GM12875 (cell line): ENCODE data around the gene IGSF9.

ENCODE experiments used
- H3K4me3 ChIP-seq: one replicate; pipeline ENCODE4 v1.5.1; 2011; ENCODE audit warnings: low read depth, low read length, control low read depth
- TF ChIP-seq, protein P1 (sequence below): IDR thresholded peaks from 2 replicates; pipeline ENCODE4 v1.5.1; 2011; ENCODE audit warnings: low read depth, mild to moderate bottlenecking, control low read depth, inconsistent platforms, low read length, moderate library complexity, borderline replicate concordance; ENCODE audit not compliant: insufficient read depth

The IGSF9 gene

GRCh38 chr1:159953536-159954515 is 8.4 kb upstream of the IGSF9 start, which contains the start of gene SLAMF9:
TSS of gene SLAMF9 (minus strand) at chr1:159954237. CDS start at chr1:159954137, 100 bp downstream.
- TF ChIP-seq, protein P1, sequence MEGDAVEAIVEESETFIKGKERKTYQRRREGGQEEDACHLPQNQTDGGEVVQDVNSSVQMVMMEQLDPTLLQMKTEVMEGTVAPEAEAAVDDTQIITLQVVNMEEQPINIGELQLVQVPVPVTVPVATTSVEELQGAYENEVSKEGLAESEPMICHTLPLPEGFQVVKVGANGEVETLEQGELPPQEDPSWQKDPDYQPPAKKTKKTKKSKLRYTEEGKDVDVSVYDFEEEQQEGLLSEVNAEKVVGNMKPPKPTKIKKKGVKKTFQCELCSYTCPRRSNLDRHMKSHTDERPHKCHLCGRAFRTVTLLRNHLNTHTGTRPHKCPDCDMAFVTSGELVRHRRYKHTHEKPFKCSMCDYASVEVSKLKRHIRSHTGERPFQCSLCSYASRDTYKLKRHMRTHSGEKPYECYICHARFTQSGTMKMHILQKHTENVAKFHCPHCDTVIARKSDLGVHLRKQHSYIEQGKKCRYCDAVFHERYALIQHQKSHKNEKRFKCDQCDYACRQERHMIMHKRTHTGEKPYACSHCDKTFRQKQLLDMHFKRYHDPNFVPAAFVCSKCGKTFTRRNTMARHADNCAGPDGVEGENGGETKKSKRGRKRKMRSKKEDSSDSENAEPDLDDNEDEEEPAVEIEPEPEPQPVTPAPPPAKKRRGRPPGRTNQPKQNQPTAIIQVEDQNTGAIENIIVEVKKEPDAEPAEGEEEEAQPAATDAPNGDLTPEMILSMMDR, result no peak
- no peak within 1 kb of the TSS for H3K4me3 ChIP-seq

- H3K4me3 ChIP-seq, result no peak overlapping the region
- TF ChIP-seq, protein P1, result no peak
Observed at GRCh38 chr1:159952932-159953331, 7.5 kb upstream of the IGSF9 start.

DNA sequence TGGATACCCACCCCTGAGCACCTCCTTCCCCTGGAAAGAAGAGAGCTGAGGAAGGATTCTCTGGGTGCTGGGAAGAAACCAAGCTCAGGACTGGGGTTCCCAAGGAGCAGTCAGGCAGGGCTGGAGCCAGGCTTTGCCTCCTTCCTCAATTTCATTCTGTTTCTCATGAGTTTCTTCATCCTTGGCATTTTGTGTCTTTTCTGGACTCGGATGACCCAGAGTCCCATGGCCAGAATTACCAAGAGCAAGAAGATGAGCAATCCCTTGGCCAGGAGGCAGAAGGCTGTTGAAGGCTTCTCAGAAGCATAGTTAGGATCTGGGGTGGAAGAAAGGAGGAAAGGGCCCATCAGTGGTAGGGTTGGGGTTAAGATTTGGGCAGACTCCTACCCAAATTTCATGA is 6.1 kb upstream of the IGSF9 start:
- TF ChIP-seq, protein P1, result no peak
- H3K4me3 ChIP-seq, result no peak overlapping the region

DNA sequence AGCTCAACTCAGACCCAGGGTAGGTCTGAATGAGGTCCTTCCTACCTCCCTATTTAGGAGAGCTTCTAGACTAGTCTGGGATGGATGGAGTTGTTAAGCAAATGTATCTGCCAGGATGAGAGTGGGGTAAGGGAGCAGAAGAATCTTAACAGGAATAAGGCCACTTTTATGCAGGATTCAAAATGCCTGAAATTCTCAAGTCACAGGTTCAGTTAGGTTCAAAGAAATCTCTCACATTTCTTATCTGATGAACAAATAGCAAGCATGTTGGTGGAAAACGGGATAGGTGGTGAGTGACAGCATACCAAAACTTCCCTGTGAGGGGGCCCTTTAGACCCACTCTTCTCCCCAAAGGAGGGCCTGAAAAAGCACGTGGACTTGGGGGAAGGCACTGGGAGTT is 5.6 kb upstream of the IGSF9 start:
- no peak overlapping the region for H3K4me3 ChIP-seq
- TF ChIP-seq, protein P1, result no peak

GRCh38 chr1:159949981-159950381 is 4.6 kb upstream of the IGSF9 start:
- no peak overlapping the region for H3K4me3 ChIP-seq
- TF ChIP-seq, protein P1, result no peak

DNA sequence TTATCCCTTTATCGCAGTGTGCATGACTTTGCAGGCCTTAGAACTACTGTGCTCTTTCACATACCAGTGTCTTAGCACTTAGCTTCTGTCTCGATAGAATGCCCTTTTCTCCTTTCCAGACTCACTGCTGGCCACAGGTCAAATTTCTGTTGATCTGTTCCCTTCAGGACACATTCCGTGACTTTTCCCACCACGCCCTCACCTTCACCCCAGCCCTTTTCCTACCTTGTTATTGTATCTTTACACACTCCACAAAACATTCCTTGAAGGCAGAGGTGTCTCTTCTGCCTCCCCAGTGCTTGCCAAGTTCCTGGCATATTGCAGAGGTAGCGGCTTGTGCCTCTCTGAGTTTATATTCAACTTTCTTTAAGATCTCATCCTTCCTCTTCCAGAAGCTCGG is 3.7 kb upstream of the IGSF9 start:
- TF ChIP-seq, protein P1, result no peak
- no peak overlapping the region for H3K4me3 ChIP-seq

GRCh38 chr1:159947942-159948341 is 2.5 kb upstream of the IGSF9 start:
- no peak overlapping the region for H3K4me3 ChIP-seq
- TF ChIP-seq, protein P1, result no peak
